PFSK-1 (cell line): ENCODE data around the gene KRTAP10-8.
"Not testable (repeated sequence)": the region's sequence is repeated elsewhere in the genome, so short reads cannot be mapped to it uniquely, and the experiment has no call there.

Source experiments
- POLR2AphosphoS5 ChIP-seq: IDR thresholded peaks from 2 replicates; pipeline ENCODE4 v1.6.1; 2012; ENCODE audit warnings: low read depth, mild to moderate bottlenecking, control low read depth, low read length, moderate library complexity
- REST ChIP-seq, 2 experiments: IDR thresholded peaks; 2 replicates each; pipeline versions ENCODE4 v1.6.1 to v1.8.0; 2011 to 2012; ENCODE audit warnings: low read depth in 2 of 2, low read length in 2 of 2, control low read depth in 1 of 2, inconsistent platforms in 1 of 2, mild to moderate bottlenecking in 1 of 2, moderate library complexity in 1 of 2; ENCODE audit not compliant: insufficient read depth in 1 of 2
- TAF1 ChIP-seq: IDR thresholded peaks from 2 replicates; pipeline ENCODE4 v1.6.1; 2012; ENCODE audit warnings: low read length, control low read depth, borderline replicate concordance; ENCODE audit not compliant: insufficient read depth

DNA sequence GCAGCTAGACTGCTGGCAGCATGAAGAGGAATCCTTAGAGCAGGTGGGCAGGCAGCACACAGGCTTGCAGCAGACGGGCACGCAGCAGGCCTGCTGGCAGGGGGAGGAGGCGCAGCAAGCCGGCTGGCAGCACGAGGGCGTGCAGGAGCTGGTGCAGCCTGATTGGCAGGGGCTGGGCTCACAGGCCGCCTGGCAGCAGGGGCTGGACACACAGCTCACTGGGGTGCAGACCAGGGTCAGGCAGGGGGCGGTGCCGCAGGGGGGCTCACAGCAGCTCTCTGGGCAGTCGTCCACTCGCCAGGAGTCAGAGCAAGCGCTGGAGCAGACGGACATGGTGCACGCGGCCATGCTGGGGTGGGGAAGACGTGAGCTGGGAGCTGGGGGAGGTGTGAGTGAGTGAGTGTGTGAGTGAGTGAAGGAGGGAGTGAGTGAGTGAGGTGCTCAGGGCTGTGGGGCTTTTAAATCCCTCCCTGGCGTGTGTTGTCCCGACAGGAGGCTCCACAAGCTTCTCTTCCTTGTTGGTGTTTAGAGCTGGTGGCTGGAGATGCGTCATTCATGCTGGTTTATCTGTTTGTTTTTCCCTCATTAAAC is 31.6 kb upstream of the KRTAP10-8 start, which contains the start of gene KRTAP10-5:
- TF ChIP-seq REST (IDR thresholded peaks at IDR 0.05; ENCODE audit: insufficient read depth in 1 of 2, low read depth in 2 of 2, low read length in 2 of 2); POLR2AphosphoS5; TAF1: not testable (repeated sequence)
